ENCODE data around the gene GNLY.

DNA sequence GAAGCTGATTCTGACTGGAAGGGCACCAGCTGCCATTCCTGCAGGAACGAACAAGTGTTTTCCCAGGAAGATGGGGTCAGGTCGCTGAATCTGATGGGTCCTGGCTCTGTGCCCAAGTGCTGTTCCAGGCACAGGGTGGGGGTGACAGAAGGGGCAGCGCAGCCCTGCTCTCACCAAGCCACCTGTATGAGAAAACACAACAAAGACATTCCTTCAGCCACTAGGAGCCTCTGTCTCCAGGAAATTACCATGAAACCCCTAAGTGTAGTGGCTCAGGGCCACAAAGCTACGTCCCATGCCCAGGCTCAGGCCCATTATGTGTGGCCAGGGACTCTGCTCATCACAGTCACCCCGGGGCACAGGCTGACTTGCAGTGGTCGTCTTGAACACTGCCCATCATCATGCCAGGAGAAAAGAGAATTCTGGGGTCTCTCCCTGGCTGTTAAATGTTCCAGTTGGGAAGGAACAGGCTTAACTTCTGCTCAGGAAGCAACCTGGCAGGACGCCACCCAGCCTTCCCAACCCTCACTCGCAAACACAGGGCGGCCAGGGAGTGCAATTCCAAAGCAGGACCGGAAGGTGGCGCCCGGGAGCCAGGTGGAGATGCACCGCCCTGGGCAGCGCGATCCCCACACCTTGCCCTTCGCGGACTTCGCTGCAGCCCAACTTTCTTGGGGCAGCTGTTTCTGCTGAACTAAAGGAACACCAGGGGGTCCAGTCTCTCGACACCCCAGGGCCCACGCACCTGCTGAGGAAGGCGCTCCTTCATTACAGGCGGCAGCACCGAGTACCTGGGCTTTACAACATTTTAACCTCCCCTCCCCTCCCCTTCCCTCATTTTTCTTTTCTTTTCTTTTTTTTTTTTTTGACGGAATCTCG is 15.1 kb upstream of the GNLY start:
- TF ChIP-seq NFIC (IDR thresholded peaks at IDR 0.05) = 0 out of 2 replicates have a peak, but pooled peaks have one; percentile 43
- TF ChIP-seq YY1 (IDR thresholded peaks at IDR 0.05; ENCODE audit: low read depth) = no peak
- no peak for TF ChIP-seq EP300 (IDR thresholded peaks at IDR 0.05; ENCODE audit: borderline replicate concordance)
- TF ChIP-seq TCF12 (IDR thresholded peaks at IDR 0.05; ENCODE audit: low read depth) = no peak
- TF ChIP-seq FOXM1 (IDR thresholded peaks at IDR 0.05; ENCODE audit: borderline replicate concordance, low read depth) = no peak
- TF ChIP-seq CEBPB (IDR thresholded peaks at IDR 0.05) = no peak
- no peak for TF ChIP-seq EGR1 (IDR thresholded peaks at IDR 0.05)
- TF ChIP-seq, protein P1, sequence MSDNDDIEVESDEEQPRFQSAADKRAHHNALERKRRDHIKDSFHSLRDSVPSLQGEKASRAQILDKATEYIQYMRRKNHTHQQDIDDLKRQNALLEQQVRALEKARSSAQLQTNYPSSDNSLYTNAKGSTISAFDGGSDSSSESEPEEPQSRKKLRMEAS (IDR thresholded peaks at IDR 0.05) = peak; percentile 52
- no peak for TF ChIP-seq REST (IDR thresholded peaks at IDR 0.05; ENCODE audit: low read depth)
- no peak for TF ChIP-seq TAF1 (IDR thresholded peaks at IDR 0.05; ENCODE audit: low read depth)
- no peak for TF ChIP-seq USF1 (IDR thresholded peaks at IDR 0.05)
- TF ChIP-seq CREB1 (IDR thresholded peaks at IDR 0.05; ENCODE audit: low read depth) = no peak
- peak; percentile 90 for TF ChIP-seq RAD21 (IDR thresholded peaks at IDR 0.05; ENCODE audit: low read depth)

Measured in Ishikawa (cell line).